Skeletal muscle tissue (tissue), 4 donors: ENCODE measurements around the gene M1AP. TPM values are rescaled to one million over a fixed set of nuclear protein-coding genes. Genes with fewer than 3 reads are reported as not detected.

Experiments
- H3K27ac ChIP-seq: one replicate; pipeline ENCODE4 v1.7.0; 2013; ENCODE audit warnings: mild to moderate bottlenecking, low read depth, low read length, inconsistent platforms
- H3K27me3 ChIP-seq, 3 donors: one replicate each; pipeline ENCODE4 v1.7.0; 2013; ENCODE audit warnings: low read length in 3 of 3; ENCODE audit not compliant: control insufficient read depth in 3 of 3, insufficient read depth in 3 of 3
- H3K36me3 ChIP-seq, 3 donors: one replicate each; pipeline ENCODE4 v1.7.0; 2013; ENCODE audit warnings: low read length in 3 of 3; ENCODE audit not compliant: control insufficient read depth in 3 of 3, insufficient read depth in 3 of 3
- H3K4me1 ChIP-seq, 3 donors: one replicate each; pipeline ENCODE4 v1.7.0; 2013; ENCODE audit warnings: low read length in 3 of 3, mild to moderate bottlenecking in 3 of 3; ENCODE audit not compliant: control insufficient read depth in 3 of 3, insufficient read depth in 3 of 3
- H3K4me3 ChIP-seq, 3 donors: one replicate each; pipeline ENCODE4 v1.7.0; 2013; ENCODE audit warnings: low read length in 3 of 3
- H3K9ac ChIP-seq, 3 donors: one replicate each; pipeline ENCODE4 v1.7.0; 2013; ENCODE audit warnings: low read length in 3 of 3, mild to moderate bottlenecking in 3 of 3, moderate library complexity in 2 of 3, low read depth in 1 of 3
- H3K9me3 ChIP-seq, 3 donors: one replicate each; pipeline ENCODE4 v1.7.0; 2013; ENCODE audit warnings: low read length in 3 of 3; ENCODE audit not compliant: control insufficient read depth in 3 of 3
- total RNA-seq: library from RNA; depleted of rRNA; stranded (reverse); fragments of >200 nt; gene quantifications from one replicate; pipeline ENCODE4 v1.2.3, GENCODE V29; 2014
- donor health status: Osteomylitis.

Gene M1AP
- not detected for total RNA-seq

GRCh38 chr2:74648009-74648443 is at the start of gene M1AP:
Gene M1AP, minus strand, starts transcription at chr2:74648330. Its CDS starts 8,055 bp downstream, at chr2:74640275.
- H3K27me3 ChIP-seq = peaks cover 19 to 24% (median 20%) of the 10 kb centered on the region in 3 donors
- no peak within 1 kb of the TSS for H3K4me3 ChIP-seq

GRCh38 chr2:74696829-74697228 is 48.7 kb upstream of the M1AP start:
- Histone ChIP-seq H3K36me3 (no peaks in the 10 kb centered on the region), H3K9me3 (no peaks in the 10 kb centered on the region), H3K9ac (no peak overlapping the region), H3K27ac (no peak overlapping the region), H3K4me3 (no peak overlapping the region), H3K4me1 (peaks cover 17 to 41% (median 35%) of the 10 kb centered on the region in 3 donors), H3K27me3 (no peaks in the 10 kb centered on the region)

More at GRCh38 chr2:74648009-74648443, at the start of gene M1AP:
- no peak within 1 kb of the TSS for H3K9ac ChIP-seq
- no peaks in the 10 kb centered on the region for H3K4me1 ChIP-seq
- H3K27ac ChIP-seq = no peak within 1 kb of the TSS
- no peaks in the 10 kb centered on the region for H3K36me3 ChIP-seq
- peaks cover 0 to 2% (median 0%) of the 10 kb centered on the region in 3 donors for H3K9me3 ChIP-seq

GRCh38 chr2:74695663-74696062 is 47.5 kb upstream of the M1AP start:
- H3K27ac ChIP-seq = no peak overlapping the region
- peaks cover 17 to 37% (median 31%) of the 10 kb centered on the region in 3 donors for H3K4me1 ChIP-seq

GRCh38 chr2:74694281-74694680 is 46.2 kb upstream of the M1AP start:
- no peaks in the 10 kb centered on the region for H3K27me3 ChIP-seq
- H3K4me1 ChIP-seq = peaks cover 17 to 37% (median 31%) of the 10 kb centered on the region in 3 donors
- no peak overlapping the region for H3K9ac ChIP-seq
- H3K36me3 ChIP-seq = no peaks in the 10 kb centered on the region
- H3K27ac ChIP-seq = no peak overlapping the region
- no peak overlapping the region for H3K4me3 ChIP-seq
- H3K9me3 ChIP-seq = no peaks in the 10 kb centered on the region

More at GRCh38 chr2:74695663-74696062, 47.5 kb upstream of the M1AP start:
- Histone ChIP-seq H3K36me3 (no peaks in the 10 kb centered on the region), H3K9me3 (no peaks in the 10 kb centered on the region), H3K4me3 (no peak overlapping the region), H3K27me3 (no peaks in the 10 kb centered on the region), H3K9ac (peak overlapping the region in 1 of 3 donors; percentile 46)

- no peak overlapping the region for H3K27ac ChIP-seq
- H3K4me1 ChIP-seq = peaks cover 17 to 37% (median 31%) of the 10 kb centered on the region in 3 donors
- no peak overlapping the region for H3K4me3 ChIP-seq
- H3K9me3 ChIP-seq = no peaks in the 10 kb centered on the region
- no peaks in the 10 kb centered on the region for H3K27me3 ChIP-seq
- no peak overlapping the region for H3K9ac ChIP-seq
- no peaks in the 10 kb centered on the region for H3K36me3 ChIP-seq
Measured at GRCh38 chr2:74693668-74694067, 45.5 kb upstream of the M1AP start.

GRCh38 chr2:74693213-74693612 is 45.1 kb upstream of the M1AP start:
- no peak overlapping the region for H3K4me3 ChIP-seq
- no peaks in the 10 kb centered on the region for H3K9me3 ChIP-seq
- peaks cover 17 to 37% (median 31%) of the 10 kb centered on the region in 3 donors for H3K4me1 ChIP-seq
- no peaks in the 10 kb centered on the region for H3K27me3 ChIP-seq
- no peaks in the 10 kb centered on the region for H3K36me3 ChIP-seq
- no peak overlapping the region for H3K9ac ChIP-seq
- H3K27ac ChIP-seq = no peak overlapping the region

- no peak overlapping the region for H3K4me3 ChIP-seq
- H3K4me1 ChIP-seq = peaks cover 12 to 31% (median 29%) of the 10 kb centered on the region in 3 donors
- H3K27ac ChIP-seq = no peak overlapping the region
Measured at GRCh38 chr2:74691929-74692328, 43.8 kb upstream of the M1AP start.

GRCh38 chr2:74690571-74690970 is 42.4 kb upstream of the M1AP start:
- Histone ChIP-seq H3K4me1 (peaks cover 12 to 29% (median 21%) of the 10 kb centered on the region in 3 donors), H3K9me3 (no peaks in the 10 kb centered on the region), H3K27ac (no peak overlapping the region), H3K36me3 (no peaks in the 10 kb centered on the region), H3K4me3 (no peak overlapping the region), H3K9ac (no peak overlapping the region), H3K27me3 (no peaks in the 10 kb centered on the region)

More at GRCh38 chr2:74691929-74692328, 43.8 kb upstream of the M1AP start:
- H3K9me3 ChIP-seq = no peaks in the 10 kb centered on the region
- no peak overlapping the region for H3K9ac ChIP-seq
- no peaks in the 10 kb centered on the region for H3K27me3 ChIP-seq
- H3K36me3 ChIP-seq = no peaks in the 10 kb centered on the region

GRCh38 chr2:74689671-74690070 is 41.5 kb upstream of the M1AP start:
- Histone ChIP-seq H3K4me1 (peaks cover 6 to 23% (median 13%) of the 10 kb centered on the region in 3 donors), H3K9ac (no peak overlapping the region), H3K27ac (no peak overlapping the region), H3K36me3 (no peaks in the 10 kb centered on the region), H3K9me3 (no peaks in the 10 kb centered on the region), H3K4me3 (no peak overlapping the region), H3K27me3 (no peaks in the 10 kb centered on the region)

GRCh38 chr2:74688881-74689280 is 40.8 kb upstream of the M1AP start:
- H3K4me3 ChIP-seq = no peak overlapping the region
- no peak overlapping the region for H3K27ac ChIP-seq
- no peak overlapping the region for H3K9ac ChIP-seq
- peaks cover 6 to 16% (median 10%) of the 10 kb centered on the region in 3 donors for H3K4me1 ChIP-seq
- H3K27me3 ChIP-seq = no peaks in the 10 kb centered on the region
- H3K9me3 ChIP-seq = no peaks in the 10 kb centered on the region
- H3K36me3 ChIP-seq = no peaks in the 10 kb centered on the region
